ENCODE measurements around the gene TADA2A.
"Not testable (repeated sequence)": the region's sequence is repeated elsewhere in the genome, so short reads cannot be mapped to it uniquely, and the experiment has no call there.

Gene TADA2A

GRCh38 chr17:37422971-37423625 lies 16.4 kb downstream of the TADA2A start:
- no peak overlapping the region for H3K4me3 ChIP-seq (ENCODE audit: low read length)
- TF ChIP-seq ZNF274 (IDR thresholded peaks at IDR 0.05; ENCODE audit: low read depth, low read length) = no peak

DNA sequence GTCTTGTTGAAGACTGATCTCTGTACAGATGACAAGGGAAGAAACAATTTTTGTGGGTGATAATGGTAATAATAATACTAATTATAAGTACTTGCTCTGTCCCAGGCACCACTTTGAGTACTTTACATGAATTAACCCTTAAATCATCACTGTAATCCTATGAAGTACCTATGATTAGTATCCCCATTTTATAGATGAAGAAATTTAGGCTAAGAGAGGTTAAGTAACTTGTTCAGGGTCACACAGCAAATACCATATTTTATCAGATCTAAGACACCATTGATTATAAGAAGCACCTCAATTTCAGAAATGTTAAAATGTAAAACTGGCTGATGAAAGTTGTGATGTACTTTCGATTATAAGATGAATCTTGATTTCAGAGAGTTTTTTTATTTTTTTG lies 18.6 kb downstream of the TADA2A start:
- no peak for TF ChIP-seq ZNF274 (IDR thresholded peaks at IDR 0.05; ENCODE audit: low read depth, low read length)
- no peak overlapping the region for H3K4me3 ChIP-seq (ENCODE audit: low read length)

DNA sequence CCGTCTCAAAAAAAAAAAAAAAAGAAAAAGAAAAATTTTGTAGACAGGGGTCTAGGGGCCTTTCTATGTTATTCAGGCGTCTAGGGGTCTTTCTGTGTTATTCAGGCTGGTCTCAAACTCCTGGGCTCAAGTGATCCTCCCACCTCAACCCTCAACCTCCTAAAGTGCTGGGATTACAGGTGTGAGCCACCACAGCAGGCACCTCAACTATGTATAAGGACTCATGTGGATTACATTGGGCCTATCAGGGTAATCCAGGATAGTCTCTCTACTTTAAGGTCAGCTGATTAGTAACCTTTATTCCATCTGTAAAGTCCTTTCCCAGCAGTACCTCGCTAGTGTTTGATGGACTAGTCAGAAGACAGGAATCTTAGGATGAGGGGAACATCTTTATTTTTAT lies 22.4 kb downstream of the TADA2A start:
- H3K4me3 ChIP-seq (ENCODE audit: low read length) = no peak overlapping the region
- TF ChIP-seq ZNF274 (IDR thresholded peaks at IDR 0.05; ENCODE audit: low read depth, low read length) = no peak

GRCh38 chr17:37429453-37429852 lies 22.8 kb downstream of the TADA2A start:
- no peak for TF ChIP-seq ZNF274 (IDR thresholded peaks at IDR 0.05; ENCODE audit: low read depth, low read length)
- H3K4me3 ChIP-seq (ENCODE audit: low read length) = no peak overlapping the region

DNA sequence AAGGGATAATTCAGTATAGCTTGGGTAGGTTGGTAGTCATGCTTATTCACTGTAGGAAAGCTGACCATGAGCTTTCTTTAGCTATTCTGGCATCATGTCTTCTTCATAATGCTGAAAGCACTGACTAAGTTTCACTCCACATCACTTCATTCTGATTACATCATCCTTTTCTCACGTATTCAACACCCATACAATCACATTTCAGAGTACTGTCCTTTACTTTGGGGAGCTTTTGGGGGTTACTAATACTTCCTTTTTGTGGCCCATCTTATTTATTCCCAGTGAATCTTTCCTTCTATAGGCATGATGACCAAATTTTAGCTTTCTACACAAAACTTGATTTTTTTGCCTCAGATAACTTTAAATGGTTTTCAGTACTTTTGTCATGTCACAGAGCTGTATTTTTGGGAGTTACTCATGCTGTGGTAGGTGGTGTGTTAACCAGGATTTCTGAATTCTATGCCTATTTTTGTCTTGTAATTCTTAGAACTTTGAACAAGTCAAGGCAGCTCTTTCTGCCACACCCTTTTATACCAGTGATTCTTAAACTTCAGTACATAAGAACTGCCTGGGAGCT lies 23.5 kb downstream of the TADA2A start:
- no peak overlapping the region for H3K4me3 ChIP-seq (ENCODE audit: low read length)
- no peak for TF ChIP-seq ZNF274 (IDR thresholded peaks at IDR 0.05; ENCODE audit: low read depth, low read length)

- H3K4me3 ChIP-seq (ENCODE audit: low read length) = no peak overlapping the region
- no peak for TF ChIP-seq ZNF274 (IDR thresholded peaks at IDR 0.05; ENCODE audit: low read depth, low read length)
Observed at GRCh38 chr17:37432671-37433070, 26.0 kb downstream of the TADA2A start.

- no peak overlapping the region for H3K4me3 ChIP-seq (ENCODE audit: low read length)
- TF ChIP-seq ZNF274 (IDR thresholded peaks at IDR 0.05; ENCODE audit: low read depth, low read length) = no peak
Observed at GRCh38 chr17:37438141-37438540, 31.5 kb downstream of the TADA2A start.

- no peak for TF ChIP-seq ZNF274 (IDR thresholded peaks at IDR 0.05; ENCODE audit: low read depth, low read length)
- no peak overlapping the region for H3K4me3 ChIP-seq (ENCODE audit: low read length)
Observed at GRCh38 chr17:37440424-37440823, 33.7 kb downstream of the TADA2A start.

- not testable (repeated sequence) for H3K4me3 ChIP-seq (ENCODE audit: low read length)
Observed at GRCh38 chr17:37441369-37442014, 34.8 kb downstream of the TADA2A start.

- H3K4me3 ChIP-seq (ENCODE audit: low read length) = no peak overlapping the region
- no peak for TF ChIP-seq ZNF274 (IDR thresholded peaks at IDR 0.05; ENCODE audit: low read depth, low read length)
Observed at GRCh38 chr17:37446027-37446426, 39.3 kb downstream of the TADA2A start.

- TF ChIP-seq ZNF274 (IDR thresholded peaks at IDR 0.05; ENCODE audit: low read depth, low read length) = no peak
- no peak overlapping the region for H3K4me3 ChIP-seq (ENCODE audit: low read length)
Observed at GRCh38 chr17:37447641-37448040, 41.0 kb downstream of the TADA2A start.

GRCh38 chr17:37450112-37450511 lies 43.4 kb downstream of the TADA2A start:
- H3K4me3 ChIP-seq (ENCODE audit: low read length) = no peak overlapping the region
- no peak for TF ChIP-seq ZNF274 (IDR thresholded peaks at IDR 0.05; ENCODE audit: low read depth, low read length)

DNA sequence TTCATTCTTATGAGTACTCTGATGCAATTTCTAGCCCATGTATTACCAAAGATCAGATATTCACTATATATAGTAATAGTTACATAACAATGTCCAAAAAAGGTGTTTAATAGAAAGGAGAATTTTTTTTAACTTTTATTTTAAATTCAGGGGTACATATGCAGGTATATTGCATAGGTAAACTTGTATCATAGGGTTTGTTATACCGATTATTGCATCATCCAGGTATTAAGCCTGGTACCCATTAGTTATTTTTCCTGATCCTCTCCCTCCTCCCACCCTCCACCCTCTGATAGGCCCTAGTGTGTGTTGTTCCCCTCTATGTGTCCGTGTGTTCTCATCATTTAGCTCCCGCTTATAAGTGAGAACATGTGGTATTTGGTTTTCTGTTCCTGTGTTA lies 51.1 kb downstream of the TADA2A start:
- not testable (repeated sequence) for H3K4me3 ChIP-seq (ENCODE audit: low read length)

GRCh38 chr17:37458805-37459204 lies 52.1 kb downstream of the TADA2A start:
- TF ChIP-seq ZNF274 (IDR thresholded peaks at IDR 0.05; ENCODE audit: low read depth, low read length) = no peak
- no peak overlapping the region for H3K4me3 ChIP-seq (ENCODE audit: low read length)

DNA sequence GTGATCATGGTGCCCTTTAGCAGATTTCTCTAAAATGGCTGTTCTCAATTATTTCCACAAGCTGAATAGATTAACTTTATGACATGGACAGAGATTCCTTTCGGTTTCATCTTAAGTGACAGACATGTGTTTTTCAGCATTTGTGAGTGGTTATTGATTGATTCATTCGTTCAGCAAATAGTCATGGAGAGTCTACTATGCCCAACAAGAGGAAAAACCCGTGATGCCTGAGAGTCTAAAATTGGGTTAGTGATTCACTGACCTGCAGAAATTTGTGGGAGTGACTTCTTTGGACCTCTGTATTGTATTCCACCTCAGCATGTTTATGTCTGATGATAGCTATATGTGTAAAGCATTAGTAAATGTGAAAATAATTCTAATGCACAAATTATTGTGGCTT lies 55.0 kb downstream of the TADA2A start:
- no peak overlapping the region for H3K4me3 ChIP-seq (ENCODE audit: low read length)
- TF ChIP-seq ZNF274 (IDR thresholded peaks at IDR 0.05; ENCODE audit: low read depth, low read length) = no peak
